Measurements from ENCODE around the gene MICA.
"Not testable (repeated sequence)": the region's sequence is repeated elsewhere in the genome, so short reads cannot be mapped to it uniquely, and the experiment has no call there.

Gene MICA

DNA sequence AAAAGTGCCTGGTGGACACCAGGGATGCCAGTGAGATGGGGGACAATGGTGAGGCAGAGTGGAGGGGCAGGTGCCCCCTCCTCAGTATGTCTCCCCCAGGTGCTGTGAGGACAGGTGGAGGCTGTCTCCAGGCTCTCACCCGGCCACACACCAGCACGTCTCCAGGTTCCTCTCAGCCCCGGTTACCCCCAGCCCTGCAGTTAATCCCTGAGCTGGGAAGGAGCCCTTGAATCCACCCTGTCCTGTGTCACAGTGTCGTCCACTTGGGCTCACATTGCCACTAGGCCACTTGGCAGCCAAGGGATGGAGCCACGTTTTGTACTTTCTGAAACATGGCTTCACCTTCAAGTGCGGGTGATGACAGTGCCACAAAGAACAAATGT is 24.7 kb upstream of the MICA start:
- Histone ChIP-seq H3K4me3 (no peak overlapping the region), H3K27ac (no peak overlapping the region)

DNA sequence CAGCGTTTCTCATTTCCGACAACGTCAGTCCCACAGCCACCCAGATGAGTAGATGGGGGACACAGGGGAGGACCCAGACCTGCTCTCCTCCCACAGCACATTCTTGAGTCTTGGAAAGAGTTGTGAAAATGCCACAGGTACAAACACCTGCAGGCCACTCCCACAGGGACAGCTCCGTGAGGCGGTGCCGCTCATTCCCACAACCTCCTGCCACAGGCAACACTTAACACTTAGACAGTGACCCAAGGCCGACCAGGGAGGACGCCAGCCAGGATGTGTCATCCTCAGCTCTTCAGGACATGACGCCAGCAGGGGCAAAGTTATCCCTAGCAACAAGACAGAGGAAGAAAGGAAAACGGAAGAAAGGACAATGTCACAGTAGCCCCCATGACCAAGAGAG is 23.5 kb upstream of the MICA start:
- H3K27ac ChIP-seq: no peak overlapping the region
- no peak overlapping the region for H3K4me3 ChIP-seq

DNA sequence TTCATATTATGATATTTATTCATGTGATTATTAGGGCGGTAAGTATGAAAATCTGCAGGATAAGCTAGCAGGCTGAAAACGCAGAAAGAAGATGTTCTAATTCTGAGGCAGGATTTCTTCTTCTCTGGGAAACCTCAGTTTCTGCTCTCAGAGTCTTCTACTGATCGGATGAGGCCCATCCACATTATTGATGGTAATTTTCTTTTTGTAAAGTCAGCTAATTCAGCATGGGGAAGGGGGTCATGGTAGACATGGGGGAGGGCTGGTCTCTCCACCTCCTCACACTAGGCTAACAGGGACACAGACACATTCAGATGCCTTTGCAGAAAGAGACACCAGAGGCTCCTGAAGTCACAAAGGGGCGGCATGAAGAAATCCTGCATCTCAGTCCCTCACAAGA is 21.7 kb upstream of the MICA start:
- H3K4me3 ChIP-seq: no peak overlapping the region

DNA sequence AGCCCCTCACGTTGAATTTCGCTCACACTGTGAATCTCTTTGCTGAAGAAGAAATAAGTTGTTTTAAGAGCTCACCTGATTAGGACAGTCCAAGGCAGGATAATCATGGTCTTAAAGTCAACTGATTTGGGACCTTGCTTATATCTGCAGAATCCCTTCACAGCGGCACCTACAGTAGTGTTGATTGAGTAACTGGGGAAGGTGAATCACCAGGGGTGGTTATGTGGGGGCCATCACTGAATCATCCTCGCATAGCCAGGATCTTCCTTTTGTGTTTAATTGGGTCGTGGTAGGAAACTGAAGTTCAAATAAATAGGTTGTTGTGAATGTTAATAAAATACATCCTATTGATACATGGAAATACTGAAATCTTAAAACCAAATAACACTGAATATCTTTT is 20.2 kb upstream of the MICA start:
- no peak overlapping the region for H3K27ac ChIP-seq

More for the DNA sequence above, 21.7 kb upstream of the MICA start:
- H3K27ac ChIP-seq: no peak overlapping the region

DNA sequence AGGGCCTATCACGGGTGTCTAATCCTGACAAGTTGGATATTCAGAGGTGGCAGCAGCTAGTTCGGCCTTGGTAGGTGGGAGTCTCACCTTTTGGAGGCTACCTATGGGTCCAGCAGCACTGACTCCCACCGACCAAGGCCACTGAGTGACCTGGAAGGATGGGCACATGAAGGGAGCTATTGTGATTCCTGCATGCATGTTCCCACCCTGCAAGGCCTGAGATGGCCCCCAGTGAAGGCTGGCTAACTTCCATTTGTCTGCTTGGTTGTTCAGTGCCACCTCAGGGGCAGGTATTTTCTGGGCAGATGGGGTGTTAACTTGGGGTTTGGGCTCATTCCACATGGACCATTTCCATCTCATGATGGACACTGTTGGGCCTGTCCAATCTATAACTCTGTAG is 18.4 kb upstream of the MICA start:
- H3K4me3 ChIP-seq: no peak overlapping the region
- no peak overlapping the region for H3K27ac ChIP-seq

More for the DNA sequence above, 20.2 kb upstream of the MICA start:
- H3K4me3 ChIP-seq: no peak overlapping the region

DNA sequence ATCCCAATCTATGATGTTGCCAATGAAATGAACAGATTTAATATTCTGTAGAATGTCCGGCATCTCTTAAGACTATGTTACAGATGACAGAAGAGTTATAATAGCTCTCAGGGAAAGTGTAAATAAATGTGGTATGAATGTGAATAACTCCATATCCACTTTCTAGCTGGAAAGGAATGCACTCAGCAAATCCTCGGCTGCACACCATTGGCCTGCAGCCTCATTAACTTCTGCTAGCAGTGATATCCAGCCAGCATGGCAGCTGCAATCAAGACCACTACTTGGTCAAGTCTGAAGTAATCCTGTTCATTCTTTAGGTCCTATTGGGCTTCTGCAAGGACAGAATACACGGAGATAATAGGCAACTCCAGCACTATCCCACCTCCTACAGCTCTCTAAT is 17.3 kb upstream of the MICA start:
- Histone ChIP-seq H3K27ac (no peak overlapping the region), H3K4me3 (no peak overlapping the region)

DNA sequence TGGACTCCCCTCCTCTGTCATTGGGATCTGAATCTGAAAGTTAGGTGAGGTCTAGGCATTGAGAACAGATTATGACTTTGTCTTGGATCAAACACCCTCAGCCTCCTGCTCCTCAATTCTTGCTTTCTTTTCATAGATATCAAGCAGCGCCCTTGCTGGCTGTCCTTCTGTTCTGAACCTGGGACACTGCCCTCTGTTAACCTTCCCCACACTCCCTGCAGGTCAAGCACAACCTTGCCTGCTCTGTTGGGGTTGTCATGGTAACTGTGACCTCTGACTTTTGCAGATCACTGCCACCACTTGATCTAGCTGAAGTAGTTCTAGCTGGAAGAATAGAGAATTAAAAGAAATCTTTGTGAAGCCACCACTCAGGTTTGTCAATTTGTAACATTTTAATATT is 16.4 kb upstream of the MICA start:
- no peak overlapping the region for H3K27ac ChIP-seq

DNA sequence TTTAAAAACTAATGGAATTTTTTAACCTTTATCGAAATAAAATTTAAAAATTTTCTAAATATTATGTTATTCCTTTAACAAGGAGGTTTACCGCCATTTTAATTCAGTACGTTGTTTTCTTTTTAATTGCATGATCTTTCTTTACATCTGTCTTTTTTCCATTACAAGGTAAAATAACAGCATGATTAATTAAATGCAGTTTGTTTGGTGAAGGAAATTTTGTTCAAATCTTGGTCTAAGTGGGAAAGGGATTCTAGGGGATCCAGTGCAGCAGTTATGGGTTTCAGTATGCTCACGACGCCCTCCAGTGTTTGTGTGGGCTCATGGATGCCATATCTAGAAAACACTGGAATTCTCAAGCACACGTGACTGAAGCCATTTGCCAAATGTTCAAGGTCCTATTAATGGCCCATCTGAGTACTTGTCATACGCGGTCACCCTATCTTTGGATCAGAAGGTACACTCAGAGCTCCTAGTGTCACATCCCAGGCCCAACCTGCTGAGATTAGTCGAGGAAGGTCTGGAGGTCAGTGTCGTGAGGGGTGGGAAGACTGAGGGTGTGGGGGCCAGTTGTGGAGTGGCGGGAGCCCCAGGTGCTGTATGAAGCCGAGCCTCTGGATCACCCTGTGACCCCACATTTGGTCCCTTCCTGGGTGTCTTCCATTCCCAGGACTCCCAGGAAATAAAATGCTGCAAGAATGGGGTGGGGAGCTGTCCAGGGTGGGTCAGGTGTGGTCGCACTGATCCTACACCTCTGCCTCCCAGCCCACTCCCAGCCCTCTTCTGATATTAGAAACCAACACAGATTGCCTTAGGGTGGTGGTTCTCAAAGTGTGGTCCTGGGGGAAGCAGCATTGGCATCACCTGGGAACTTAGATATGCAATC is 14.2 kb upstream of the MICA start:
- not testable (repeated sequence) for H3K27ac ChIP-seq, H3K4me3 ChIP-seq

More for the DNA sequence above, 16.4 kb upstream of the MICA start:
- no peak overlapping the region for H3K4me3 ChIP-seq

DNA sequence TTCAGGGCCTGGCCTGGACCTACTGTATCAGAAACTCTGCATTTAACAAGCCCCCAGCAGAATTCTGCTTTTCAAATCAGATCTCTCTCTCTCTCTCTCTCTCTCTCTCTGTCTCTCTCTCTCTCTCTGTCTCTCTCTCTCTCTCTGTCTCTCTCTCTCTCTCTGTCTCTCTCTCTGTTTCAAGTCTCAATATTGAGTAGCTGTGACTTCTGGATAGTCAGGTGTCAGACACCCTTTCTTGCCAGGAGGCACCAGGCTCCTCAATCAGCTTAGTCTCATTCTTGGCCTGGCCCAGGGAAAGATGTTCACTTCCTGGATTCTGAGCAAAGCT is 13.6 kb upstream of the MICA start:
- not testable (repeated sequence) for H3K4me3 ChIP-seq, H3K27ac ChIP-seq

DNA sequence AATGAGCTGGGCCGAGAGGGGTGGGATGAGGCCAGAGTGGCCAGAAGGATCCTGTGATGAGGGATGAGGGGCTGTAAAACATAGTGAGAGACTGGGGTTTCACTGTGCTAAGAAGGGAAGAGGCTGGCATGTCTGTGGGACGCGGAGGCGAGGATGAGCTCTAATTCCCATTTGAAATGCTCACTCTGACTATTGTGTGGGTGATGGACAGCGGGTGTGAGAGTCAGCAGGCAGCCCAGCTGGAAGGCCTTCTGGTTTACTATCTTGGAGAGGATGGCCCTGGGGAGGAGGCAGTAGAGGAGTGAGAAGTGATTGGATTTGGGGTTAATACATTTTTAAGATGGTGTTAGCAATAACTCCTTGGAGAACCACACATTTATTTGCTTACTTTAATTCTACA is 9.5 kb upstream of the MICA start:
- Histone ChIP-seq H3K27ac (no peak overlapping the region), H3K4me3 (no peak overlapping the region)

DNA sequence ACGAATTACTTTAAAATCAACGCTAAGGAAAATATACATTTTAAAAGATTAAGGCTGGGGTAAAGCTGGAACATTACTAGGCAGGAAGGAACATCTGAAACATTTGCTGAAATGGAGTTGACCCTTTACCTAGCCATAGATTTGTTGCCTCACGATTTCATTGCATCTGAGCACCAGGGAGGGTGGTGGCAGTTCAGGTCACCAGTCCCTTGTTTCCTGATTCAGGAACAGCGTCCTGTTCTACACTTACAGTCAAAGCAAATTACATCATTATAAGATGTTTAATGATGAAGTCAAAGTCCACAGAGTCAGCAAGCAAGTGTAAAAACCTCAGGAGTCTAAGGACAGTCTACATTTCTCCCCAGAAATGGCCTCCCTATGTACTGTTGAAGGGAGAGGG is 9.0 kb upstream of the MICA start:
- H3K27ac ChIP-seq: no peak overlapping the region
- H3K4me3 ChIP-seq: no peak overlapping the region

DNA sequence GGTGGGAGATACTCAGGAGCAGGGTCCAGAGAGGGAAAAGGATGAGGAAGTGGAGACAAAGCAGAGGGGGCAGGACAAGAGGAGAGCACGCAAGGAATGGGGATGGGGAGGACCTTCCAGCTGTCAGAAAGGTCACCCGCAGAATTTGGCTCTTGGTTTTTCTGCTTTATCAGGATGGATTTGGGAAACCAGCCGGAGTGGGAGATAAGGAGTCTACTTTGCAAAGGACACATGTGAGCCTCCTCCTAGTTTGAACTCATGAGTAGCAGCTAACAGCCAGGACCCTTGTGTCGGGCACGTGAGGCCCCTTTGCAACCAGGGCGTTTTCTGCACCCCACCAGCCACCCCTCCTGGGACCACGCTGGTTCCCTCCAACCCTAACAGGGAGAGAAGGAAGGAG is 7.6 kb upstream of the MICA start:
- no peak overlapping the region for H3K27ac ChIP-seq

DNA sequence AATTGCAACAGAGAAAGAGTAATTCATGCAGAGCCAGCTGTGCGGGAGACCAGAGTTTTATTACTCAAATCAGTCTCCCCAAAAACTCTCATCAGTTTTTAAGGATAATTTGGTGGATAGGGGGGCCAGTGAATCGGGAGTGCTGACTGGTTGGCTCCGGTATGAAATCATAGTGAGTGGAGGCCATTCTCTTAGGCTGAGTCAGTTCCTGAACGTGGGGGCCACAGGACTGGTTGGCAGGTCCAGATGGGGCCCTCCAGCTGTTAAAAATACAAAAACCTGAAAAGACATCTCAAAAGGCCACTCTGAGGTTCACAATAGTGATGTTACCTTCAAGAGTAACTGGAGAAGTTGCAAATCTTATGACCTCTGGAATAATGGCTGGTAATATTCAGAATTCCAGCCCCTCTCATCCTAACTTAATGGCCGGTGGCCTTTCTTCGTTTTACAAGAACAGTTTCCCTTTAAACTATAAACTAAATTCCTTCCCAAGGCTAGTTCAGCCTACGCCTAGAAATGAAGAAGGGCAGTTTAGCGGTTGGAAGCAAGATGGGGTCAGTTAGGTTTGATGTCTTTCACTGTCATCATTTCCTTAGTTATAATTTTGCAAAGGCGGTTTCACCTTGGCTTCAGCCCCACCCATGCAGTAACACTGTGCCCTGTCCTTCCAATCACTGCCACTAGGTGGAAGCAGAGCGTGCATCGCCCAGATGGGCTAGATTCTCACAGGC is 6.8 kb upstream of the MICA start:
- Histone ChIP-seq H3K4me3 (no peak overlapping the region), H3K27ac (no peak overlapping the region)

More for the DNA sequence above, 7.6 kb upstream of the MICA start:
- H3K4me3 ChIP-seq: no peak overlapping the region

DNA sequence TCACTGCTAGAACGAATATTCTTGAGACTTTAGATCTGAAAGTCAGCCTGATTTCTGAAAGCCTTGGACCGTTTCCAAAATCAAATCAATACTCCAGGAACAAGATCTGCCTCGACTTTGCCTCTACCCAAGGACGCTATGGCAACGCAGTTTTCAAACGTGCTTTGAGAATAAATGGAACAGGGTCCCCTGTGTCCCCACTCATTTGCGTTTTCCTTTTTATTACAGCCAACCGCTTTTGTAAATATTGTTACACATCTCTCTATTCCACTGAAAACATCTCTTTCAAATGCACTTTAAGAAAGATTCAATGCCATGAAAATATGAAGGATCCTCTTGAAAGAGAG is 6.3 kb upstream of the MICA start:
- H3K4me3 ChIP-seq, H3K27ac ChIP-seq: not testable (repeated sequence)

DNA sequence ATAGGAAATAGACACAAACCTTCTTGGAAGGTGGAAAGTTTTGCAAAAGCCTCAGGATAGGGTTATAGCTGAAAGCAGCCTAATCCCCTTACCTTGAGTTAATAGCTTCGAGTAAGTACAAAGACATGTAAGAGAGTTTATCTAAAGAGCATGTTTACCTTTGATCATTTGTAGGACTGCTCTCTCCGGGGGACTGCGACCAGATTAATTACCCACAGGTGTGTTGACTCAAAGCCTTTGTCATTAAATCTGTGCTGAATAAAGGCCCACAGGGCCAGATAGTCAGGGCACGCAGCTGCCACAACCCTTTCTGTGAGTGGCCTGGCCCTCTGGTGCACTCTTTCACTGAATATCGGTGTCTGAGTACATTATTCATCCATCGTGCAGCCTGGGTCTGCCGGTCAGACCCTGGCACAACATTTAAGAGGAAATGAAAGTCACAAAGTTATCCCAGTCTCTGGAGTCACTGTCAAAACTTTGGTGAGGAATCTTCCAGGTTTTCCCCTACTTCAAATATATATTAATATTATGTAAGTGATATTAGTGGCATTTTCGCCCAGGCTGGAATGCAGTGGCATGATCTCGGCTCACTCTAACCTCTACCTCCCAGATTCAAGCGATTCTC is 5.4 kb upstream of the MICA start:
- peak overlapping the region in 1 of 21 experiments; percentile 36 for H3K27ac ChIP-seq
- no peak overlapping the region for H3K4me3 ChIP-seq

DNA sequence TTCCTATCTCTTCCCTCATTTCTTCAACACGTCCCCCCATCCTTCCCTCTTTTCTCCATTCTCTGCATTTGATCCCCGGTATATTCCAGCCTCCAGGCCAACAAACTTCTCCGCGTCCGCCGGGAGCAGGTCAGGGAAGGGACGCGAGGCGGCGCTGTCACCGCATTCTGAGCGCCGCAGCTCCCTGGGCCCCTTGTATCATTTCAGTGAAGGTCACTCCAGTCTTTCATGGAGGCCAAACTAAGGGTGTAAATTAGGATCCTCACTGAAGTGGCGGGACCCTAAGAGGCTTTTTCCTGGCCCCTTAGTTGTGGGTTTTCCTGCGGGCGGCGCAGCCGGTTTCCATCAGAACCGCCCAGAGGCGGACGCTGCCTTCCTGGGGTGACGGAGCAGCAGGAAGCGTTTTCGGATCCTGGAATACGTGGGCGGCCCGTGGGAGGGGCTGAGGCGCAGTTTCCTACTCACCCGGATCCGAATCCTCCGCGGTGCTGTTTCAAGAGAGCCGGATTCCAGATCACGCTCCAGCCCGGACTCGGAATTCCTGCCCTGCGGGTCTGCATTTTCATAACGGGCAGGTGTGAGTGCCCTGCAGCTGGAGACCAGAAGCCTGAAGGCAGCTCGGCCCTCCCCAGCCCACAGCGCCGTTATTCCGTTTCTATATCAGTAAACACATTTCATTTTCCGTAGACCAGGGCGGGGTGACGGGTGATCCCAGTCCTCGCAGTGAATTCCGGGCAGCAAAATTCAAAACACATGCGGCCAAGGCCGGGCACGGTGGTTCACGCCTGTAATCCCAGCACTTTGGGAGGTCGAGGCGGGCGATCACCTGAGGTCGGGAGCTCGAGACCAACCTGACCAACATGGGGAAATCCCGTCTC is 3.6 kb upstream of the MICA start:
- Histone ChIP-seq H3K4me3 (peak overlapping the region; percentile 63 to 80 (median 75)), H3K27ac (peak overlapping the region; percentile 71 to 99 (median 93))

DNA sequence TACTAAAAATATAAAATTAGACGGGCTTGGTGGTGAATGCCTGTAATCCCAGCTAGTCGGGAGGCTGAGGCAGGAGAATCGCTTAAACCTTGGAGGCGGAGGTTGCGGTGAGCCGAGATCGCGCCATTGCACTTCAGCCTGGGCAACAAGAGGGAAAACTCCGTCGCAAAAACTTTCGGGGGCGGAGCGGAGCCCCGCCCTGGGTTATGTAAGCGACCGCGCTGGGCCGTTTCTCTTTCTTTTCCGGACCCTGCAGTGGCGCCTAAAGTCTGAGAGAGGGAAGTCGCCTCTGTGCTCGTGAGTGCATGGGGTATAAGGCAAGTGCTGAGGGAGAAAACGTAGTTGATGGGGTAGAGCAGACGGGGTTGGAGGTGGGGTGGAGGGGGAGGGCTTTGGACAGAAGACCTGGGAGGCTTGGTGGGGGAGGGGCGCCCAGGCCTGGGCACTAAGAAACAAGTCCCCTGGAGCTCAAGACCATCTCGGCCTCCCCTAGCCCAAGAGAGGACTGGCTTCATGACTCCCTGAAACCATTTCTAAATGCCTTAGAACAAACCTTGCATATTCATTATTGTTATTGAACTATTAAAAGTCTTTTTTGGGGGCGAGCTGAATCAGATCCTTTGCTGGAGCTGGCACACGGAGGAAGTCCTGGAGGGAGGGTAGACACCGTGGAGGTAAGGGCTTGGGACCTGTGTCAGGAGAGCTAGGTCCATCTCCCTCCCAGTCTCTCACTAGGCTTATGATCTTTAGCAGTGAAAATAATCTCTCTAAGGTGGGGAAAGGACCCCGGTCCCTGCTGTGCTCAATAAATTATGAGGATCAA is 2.7 kb upstream of the MICA start:
- peak overlapping the region; percentile 71 to 99 (median 93) for H3K27ac ChIP-seq
- peak overlapping the region; percentile 63 to 80 (median 75) for H3K4me3 ChIP-seq

DNA sequence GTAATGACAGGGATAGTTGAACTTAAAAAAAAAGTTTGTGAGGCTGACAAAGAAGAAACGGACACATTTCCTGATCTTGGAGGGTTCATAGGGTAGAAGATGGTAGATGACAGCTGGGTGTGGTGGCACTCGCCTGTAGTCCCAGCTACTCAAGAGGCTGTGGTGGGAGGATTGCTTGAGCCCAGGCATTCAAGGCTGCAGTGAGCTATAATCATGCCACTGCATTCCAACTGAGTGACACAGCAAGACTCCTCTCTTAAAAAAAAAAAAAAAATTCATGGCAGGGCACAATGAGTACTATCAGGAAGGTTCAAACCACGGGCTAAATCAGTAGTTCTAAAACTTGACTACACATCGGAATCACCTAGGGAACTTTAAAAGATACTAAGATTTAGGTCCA is 2.0 kb upstream of the MICA start:
- Histone ChIP-seq H3K27ac (peak overlapping the region in 18 of 21 experiments; percentile 86 to 99 (median 94)), H3K4me3 (peak overlapping the region in 6 of 7 experiments; percentile 63 to 78 (median 74))
